ENCODE measurements around the gene NRG2. TPM values are rescaled to one million over a fixed set of nuclear protein-coding genes. Genes with fewer than 3 reads are reported as not detected.

The NRG2 gene
- polyA plus RNA-seq, 1 of the 3 experiments (the other 2 are of a cell fraction), result 3.7 TPM

DNA sequence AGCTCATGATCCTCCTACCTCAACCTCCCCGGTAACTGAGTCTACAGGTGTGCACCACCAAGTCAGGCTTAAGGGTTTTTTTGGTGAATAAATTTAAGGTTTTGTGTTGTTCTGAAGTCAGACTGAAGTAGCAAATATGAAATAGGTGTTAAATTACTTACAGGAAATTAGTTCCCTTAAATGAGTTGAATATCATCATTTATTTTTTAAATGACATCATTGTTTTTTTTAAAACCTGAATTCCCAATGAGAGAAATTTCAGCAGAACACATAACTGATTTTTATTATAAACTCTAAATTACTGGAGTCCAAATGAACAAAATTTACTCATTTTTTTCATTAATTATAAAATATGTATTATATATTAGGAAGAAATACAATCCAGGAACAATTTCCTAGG lies 33.0 kb upstream of the NRG2 start:
- Histone ChIP-seq H3K4me3 (ENCODE audit: low read depth in 2 of 2, low read length in 1 of 2) (no peak overlapping the region), H3K79me2 (ENCODE audit: insufficient read depth) (no peaks in the 10 kb centered on the region), H4K20me1 (ENCODE audit: insufficient read depth) (no peaks in the 10 kb centered on the region), H3K27ac (ENCODE audit: low read depth in 2 of 2, low read length in 1 of 2) (no peak overlapping the region), H3K4me1 (ENCODE audit: control insufficient read depth in 1 of 2, insufficient read depth in 2 of 2, low read depth in 1 of 2, low read length in 1 of 2) (no peaks in the 10 kb centered on the region; a peak in 1 of 4 replicates), H3K9me2 (no peaks in the 10 kb centered on the region), H2AFZ (ENCODE audit: low read depth) (no peak overlapping the region), H3K27me3 (ENCODE audit: insufficient read depth) (no peaks in the 10 kb centered on the region), H3K9me3 (no peaks in the 10 kb centered on the region), H3K4me2 (no peak overlapping the region), H3K9ac (no peak overlapping the region), H3K36me3 (replicated peaks in 1 of 2; ENCODE audit: control insufficient read depth in 1 of 2, insufficient read depth in 2 of 2, low read length in 1 of 2) (no peaks in the 10 kb centered on the region), H3F3A (replicated peaks; ENCODE audit: insufficient read depth) (peaks cover 16% of the 10 kb centered on the region)
- 83% methylated on average over 1 of the region's 1 CpG for WGBS (ENCODE audit: low lambda C conversion rate)
- CTCF ChIA-PET, result interaction anchor here (0.7 to 6.6 kb wide), 11 partner anchors 9 to 265 kb away, joined by 3 to 147 read pairs (median 3); partner anchors contain the start of gene PURA
- no peak for DNase-seq
- TF ChIP-seq, protein P1, sequence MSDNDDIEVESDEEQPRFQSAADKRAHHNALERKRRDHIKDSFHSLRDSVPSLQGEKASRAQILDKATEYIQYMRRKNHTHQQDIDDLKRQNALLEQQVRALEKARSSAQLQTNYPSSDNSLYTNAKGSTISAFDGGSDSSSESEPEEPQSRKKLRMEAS (IDR thresholded peaks at IDR 0.05; ENCODE audit: low read depth), result no peak
- TF ChIP-seq NFIC (IDR thresholded peaks at IDR 0.05; ENCODE audit: borderline replicate concordance) (no peak), USF2 (IDR thresholded peaks at IDR 0.05; ENCODE audit: borderline replicate concordance, low read depth, low read length) (no peak), RCOR1 (IDR thresholded peaks at IDR 0.05; ENCODE audit: low read length) (no peak), ZBTB33 (IDR thresholded peaks at IDR 0.05; ENCODE audit: borderline replicate concordance, low read depth) (no peak), CHD2 (IDR thresholded peaks at IDR 0.05; ENCODE audit: low read length, partially characterized antibody) (no peak)
- POLR2A ChIA-PET, result no interaction called here

- POLR2A ChIA-PET, result no interaction called here
- WGBS (ENCODE audit: low lambda C conversion rate), result 52% methylated on average over 2 of the region's 2 CpGs
These were observed 32.3 kb upstream of the NRG2 start for GRCh38 chr5:140075371-140075770.

More at GRCh38 chr5:140075371-140075770, 32.3 kb upstream of the NRG2 start:
- Histone ChIP-seq H3K79me2 (ENCODE audit: insufficient read depth) (no peaks in the 10 kb centered on the region), H3K9ac (no peak overlapping the region), H3K9me3 (no peaks in the 10 kb centered on the region), H3K4me1 (ENCODE audit: control insufficient read depth in 1 of 2, insufficient read depth in 2 of 2, low read depth in 1 of 2, low read length in 1 of 2) (no peaks in the 10 kb centered on the region; a peak in 1 of 4 replicates), H3F3A (replicated peaks; ENCODE audit: insufficient read depth) (peaks cover 16% of the 10 kb centered on the region), H3K9me2 (no peaks in the 10 kb centered on the region), H2AFZ (ENCODE audit: low read depth) (no peak overlapping the region), H3K4me3 (ENCODE audit: low read depth in 2 of 2, low read length in 1 of 2) (no peak overlapping the region), H3K27me3 (ENCODE audit: insufficient read depth) (peaks cover 6% of the 10 kb centered on the region; the same call in 1 of the 2 replicates), H4K20me1 (ENCODE audit: insufficient read depth) (no peaks in the 10 kb centered on the region), H3K27ac (ENCODE audit: low read depth in 2 of 2, low read length in 1 of 2) (no peak overlapping the region), H3K4me2 (no peak overlapping the region), H3K36me3 (replicated peaks in 1 of 2; ENCODE audit: control insufficient read depth in 1 of 2, insufficient read depth in 2 of 2, low read length in 1 of 2) (no peaks in the 10 kb centered on the region)
- CTCF ChIA-PET, result interaction anchor here (0.6 to 6.6 kb wide), 16 partner anchors 9 to 656 kb away, joined by 3 to 147 read pairs (median 3); no protein-coding TSS in a partner anchor
- TF ChIP-seq, protein P2, sequence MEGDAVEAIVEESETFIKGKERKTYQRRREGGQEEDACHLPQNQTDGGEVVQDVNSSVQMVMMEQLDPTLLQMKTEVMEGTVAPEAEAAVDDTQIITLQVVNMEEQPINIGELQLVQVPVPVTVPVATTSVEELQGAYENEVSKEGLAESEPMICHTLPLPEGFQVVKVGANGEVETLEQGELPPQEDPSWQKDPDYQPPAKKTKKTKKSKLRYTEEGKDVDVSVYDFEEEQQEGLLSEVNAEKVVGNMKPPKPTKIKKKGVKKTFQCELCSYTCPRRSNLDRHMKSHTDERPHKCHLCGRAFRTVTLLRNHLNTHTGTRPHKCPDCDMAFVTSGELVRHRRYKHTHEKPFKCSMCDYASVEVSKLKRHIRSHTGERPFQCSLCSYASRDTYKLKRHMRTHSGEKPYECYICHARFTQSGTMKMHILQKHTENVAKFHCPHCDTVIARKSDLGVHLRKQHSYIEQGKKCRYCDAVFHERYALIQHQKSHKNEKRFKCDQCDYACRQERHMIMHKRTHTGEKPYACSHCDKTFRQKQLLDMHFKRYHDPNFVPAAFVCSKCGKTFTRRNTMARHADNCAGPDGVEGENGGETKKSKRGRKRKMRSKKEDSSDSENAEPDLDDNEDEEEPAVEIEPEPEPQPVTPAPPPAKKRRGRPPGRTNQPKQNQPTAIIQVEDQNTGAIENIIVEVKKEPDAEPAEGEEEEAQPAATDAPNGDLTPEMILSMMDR (IDR thresholded peaks at IDR 0.05), result peak; percentile 58
- TF ChIP-seq, protein P3, sequence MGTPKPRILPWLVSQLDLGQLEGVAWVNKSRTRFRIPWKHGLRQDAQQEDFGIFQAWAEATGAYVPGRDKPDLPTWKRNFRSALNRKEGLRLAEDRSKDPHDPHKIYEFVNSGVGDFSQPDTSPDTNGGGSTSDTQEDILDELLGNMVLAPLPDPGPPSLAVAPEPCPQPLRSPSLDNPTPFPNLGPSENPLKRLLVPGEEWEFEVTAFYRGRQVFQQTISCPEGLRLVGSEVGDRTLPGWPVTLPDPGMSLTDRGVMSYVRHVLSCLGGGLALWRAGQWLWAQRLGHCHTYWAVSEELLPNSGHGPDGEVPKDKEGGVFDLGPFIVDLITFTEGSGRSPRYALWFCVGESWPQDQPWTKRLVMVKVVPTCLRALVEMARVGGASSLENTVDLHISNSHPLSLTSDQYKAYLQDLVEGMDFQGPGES (IDR thresholded peaks at IDR 0.05; ENCODE audit: low read depth, low read length), result no peak
- peak; percentile 56 for TF ChIP-seq RAD21 (IDR thresholded peaks at IDR 0.05; ENCODE audit: low read length)
- no peak for TF ChIP-seq RCOR1 (IDR thresholded peaks at IDR 0.05; ENCODE audit: low read length)
- TF ChIP-seq SMC3 (IDR thresholded peaks at IDR 0.05; ENCODE audit: low read depth, low read length), result peak; percentile 25
- TF ChIP-seq CHD2 (IDR thresholded peaks at IDR 0.05; ENCODE audit: low read length, partially characterized antibody), result no peak
- TF ChIP-seq GABPA (IDR thresholded peaks at IDR 0.05; ENCODE audit: low read depth), result no peak
- DNase-seq, result peak; percentile 11
